ENCODE results near the gene SNAPC5. TPM values are rescaled to one million over a fixed set of nuclear protein-coding genes. Genes with fewer than 3 reads are reported as not detected.
"Not testable (repeated sequence)": the region's sequence is repeated elsewhere in the genome, so short reads cannot be mapped to it uniquely, and the experiment has no call there.

SNAPC5 gene, protein sequence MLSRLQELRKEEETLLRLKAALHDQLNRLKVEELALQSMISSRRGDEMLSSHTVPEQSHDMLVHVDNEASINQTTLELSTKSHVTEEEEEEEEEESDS
- total RNA-seq, result 27.1 and 42.3 TPM in 2 replicates

DNA sequence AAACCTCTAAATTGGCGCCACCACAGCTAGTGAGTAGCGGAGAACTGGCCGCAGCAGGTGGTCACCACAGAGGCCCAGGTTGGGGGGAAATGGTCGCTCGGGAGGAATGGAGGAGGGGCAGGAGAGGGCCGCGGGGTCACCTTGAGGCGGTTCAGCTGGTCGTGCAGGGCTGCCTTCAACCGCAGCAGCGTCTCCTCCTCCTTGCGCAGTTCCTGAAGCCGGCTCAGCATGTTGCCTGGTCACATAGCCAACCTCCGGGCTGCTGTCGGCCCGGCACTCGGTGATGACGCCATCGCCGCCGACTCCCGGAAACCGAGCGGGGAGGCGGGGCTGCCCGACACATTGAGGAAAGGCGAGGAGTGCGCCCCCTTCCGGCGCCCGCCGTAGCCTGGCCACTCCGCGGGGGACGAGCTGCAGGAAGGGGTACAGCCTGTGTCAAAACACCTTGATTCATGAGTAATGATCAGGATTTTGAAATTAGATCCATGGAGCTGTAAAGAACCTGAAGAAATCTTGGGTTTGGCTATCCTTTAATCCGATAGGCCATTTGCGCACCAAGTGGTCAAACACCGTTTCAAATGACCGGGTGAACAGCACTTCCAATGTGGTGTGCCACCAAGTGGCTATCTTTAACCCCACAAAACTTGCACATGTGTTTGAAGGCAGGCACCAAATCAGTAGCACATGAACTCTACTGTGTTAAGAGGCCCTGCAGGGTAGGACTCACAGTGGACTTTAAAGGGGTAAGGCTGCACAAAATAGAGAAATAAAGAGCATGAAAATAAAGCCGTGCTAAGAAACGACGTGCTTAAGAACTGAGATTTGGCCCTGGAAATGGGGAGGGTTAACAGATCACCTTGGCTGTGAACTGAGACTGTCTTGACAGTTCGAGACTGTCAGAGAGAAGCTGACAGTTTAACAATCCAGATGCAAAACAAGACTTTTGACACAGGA is at the start of gene SNAPC5:
Gene SNAPC5, minus strand, starts transcription at position 261 of the 954 bp plus-strand sequence. Its CDS starts 31 bp downstream, at position 230.
- DNase-seq (ENCODE audit: low read depth), result peak; percentile 79

DNA sequence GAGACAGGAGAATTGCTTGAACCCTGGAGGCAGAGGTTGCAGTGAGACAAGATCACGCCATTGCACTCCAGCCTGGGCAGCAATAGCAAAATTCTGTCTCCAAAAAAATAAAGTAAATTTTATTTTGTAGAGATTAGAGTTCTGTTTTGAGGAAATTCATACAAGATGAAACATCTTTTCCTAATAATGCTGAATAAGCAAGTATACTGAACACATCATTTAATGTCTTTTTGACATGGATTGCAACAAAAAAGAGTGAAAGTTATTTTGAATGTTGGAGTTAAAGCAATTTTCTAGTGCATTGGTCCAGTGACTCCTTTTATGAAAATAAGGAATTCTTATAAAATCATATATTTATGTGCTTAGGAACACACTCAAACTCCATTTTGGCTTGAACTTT is 47.7 kb upstream of the SNAPC5 start:
- no peak for DNase-seq (ENCODE audit: low read depth)

DNA sequence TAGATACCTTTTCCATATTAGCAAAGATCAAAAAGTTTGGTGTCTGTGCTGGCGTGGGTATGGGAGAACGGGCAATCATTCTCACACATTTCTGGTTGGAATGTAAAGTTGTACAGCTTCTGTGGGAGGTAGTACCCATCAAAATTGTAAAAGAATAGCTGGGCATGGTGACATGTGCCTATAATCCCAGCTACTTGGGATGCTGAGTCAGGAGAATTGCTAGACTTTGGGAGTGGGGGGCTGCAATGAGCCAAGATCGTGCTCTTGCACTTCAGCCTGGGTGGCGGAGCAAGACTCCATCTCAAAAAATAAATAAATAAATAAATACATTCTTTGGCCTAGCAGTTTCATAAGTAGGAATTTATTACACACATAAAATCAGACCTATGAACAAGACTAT is 45.3 kb upstream of the SNAPC5 start:
- no peak for DNase-seq (ENCODE audit: low read depth)

DNA sequence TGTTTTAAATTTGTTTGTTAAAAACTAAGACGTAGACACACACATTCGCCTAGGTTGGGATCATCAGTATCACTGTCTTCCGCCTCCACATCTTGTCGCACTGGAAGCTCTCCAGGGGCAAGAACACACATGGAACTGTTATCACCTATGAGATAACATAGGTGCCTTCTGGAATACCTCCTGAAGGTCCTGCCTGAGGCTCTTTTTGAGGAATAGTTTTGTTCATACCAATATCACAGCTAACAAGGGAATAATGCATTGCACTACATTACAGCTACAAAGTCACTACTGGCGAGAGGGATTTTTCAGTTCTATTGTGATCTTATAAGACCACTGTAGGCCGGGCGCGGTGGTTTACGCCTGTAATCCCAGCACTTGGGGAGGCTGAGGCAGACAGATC is 37.5 kb upstream of the SNAPC5 start:
- no peak for DNase-seq (ENCODE audit: low read depth)

DNA sequence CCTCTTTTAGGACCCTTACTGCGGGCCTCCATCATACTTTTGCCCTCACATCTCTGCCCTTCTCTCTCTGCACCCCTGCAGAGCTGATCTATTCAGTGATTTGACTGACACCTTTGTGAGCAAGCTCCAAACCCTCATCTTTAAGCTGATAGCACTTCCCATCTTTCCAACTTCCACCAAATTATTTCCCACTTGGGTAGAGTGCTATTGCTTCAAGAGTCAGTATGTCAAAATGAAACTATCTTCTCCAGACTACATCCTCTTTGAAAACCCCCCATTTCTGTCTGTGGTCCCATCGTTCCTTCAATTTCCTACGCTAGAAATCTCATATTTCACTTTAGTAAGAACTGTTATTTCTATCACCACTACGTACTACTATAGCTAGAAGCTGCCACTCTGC is 27.3 kb upstream of the SNAPC5 start:
- DNase-seq (ENCODE audit: low read depth), result no peak

DNA sequence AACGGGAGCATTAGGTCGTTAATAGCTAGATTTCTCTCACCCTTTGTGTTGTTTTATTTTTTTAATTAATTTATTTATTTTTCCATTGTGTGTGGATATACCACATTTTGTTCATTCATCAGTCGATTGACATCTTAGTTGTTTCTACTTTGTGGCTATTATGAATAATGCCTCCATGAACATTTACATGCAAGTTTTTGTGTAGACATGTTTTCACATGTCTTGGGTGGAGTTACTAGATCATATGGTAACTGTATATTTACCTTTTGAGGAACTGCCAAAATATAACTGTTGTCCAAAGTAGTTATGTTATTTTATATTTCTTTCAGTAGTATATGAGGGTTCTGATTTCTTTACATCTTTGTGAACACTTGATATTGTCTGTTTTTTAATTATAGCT is 26.4 kb upstream of the SNAPC5 start:
- DNase-seq (ENCODE audit: low read depth), result no peak

DNA sequence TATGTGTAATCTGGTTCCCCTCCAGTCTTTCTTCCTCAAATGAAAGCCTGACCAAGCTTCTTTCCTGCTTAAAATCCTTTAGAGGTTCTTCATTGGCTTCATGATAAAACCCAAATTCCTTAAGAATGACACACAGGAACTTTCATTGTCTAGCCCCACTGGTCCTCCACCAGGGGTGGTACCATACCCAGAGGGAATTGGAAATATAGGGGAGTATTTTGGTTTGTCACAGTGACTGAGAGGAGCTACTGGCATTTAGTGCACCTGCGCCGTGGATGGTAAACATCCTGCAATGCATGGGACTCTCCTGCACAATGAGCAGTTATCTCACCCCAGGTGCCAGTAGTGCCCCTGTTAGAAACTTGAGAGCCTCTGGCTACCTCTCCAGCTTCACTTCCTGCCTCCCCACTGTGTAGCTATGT is 18.4 kb upstream of the SNAPC5 start:
- DNase-seq (ENCODE audit: low read depth), result no peak

DNA sequence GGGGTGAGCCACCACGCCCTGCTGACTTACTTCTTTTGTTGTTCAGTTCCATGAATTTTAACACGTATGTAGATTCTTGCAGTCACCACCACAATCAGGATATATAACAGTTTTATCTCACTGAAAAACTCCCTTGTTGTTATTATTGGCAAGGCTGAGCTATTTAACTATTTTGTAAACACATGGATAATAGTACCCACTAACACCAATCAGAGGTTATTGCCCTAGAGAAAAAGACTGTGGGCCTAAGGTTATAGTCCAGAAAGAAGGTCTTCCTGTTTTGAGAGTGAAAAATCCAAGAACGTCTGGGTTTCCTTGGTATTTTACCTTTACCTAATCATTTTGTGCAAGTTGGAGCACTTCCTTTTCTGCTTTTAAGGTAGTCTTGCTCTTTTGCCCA is 17.0 kb upstream of the SNAPC5 start:
- no peak for DNase-seq (ENCODE audit: low read depth)

DNA sequence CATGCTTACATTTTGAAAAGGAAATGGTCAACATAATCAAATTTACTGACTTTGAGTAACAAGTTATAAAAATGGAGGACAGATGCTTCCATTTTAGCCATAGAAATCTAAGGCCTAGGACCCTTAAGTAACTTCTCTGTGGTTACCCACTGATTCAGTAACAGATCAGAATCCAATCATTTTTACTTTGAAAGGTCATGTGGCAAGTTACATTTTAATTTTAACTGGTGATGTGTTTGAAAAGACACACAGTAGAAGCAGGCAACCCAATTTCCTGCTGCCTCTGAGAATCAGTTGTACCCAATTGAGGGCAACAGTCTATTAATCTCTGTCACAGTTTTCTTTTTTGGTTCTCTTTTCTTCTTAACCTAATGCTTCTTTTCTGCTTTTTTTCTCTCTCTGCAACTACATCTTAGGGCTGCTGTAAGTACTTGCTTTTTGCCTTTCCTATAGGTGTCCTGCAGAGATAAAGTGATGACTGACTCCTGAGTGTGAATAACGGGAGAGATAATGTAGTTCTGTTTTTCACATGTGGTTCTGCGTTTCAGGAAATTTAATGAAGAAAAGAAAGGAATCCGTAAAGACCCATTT is 10.8 kb upstream of the SNAPC5 start:
- peak; percentile 69 for DNase-seq (ENCODE audit: low read depth)

DNA sequence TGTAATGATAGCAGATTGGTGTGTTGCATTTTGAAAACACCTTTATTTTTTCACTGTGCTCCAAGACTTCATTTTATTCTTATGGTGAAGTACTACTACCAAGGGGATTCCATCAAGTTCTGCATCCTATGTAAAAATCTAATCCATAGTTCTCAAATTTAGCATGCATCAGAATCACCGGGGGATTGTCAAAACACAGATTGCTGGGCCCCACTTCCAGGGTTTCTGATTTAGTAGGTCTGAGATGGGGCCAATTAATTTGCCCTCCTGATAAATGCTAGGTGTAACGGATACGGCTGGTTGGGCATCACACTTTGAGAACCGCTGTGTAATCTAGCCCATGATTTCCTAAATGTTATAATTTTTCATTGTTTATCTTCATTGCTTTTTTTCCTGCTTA is 8.3 kb upstream of the SNAPC5 start:
- DNase-seq (ENCODE audit: low read depth), result no peak

DNA sequence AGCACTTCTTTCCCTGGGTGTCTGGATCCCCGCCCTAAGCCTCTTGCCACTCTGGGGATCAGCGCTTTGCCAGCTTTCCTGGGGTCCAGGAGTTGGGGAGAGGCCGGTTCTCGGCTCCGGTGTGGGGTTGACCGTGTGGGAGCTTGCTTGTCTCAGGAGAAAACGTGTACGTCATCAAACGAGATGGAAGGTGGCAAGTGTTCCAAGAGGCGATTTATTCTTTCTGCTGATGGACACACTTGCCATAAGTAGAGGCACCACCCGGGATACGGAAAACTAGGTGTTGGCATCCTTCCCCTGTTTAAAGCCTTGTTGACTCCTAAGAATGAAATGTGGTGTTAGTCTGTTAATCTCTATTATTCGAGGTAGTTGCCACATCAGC is 7.9 kb upstream of the SNAPC5 start:
- DNase-seq (ENCODE audit: low read depth), result peak; percentile 40

DNA sequence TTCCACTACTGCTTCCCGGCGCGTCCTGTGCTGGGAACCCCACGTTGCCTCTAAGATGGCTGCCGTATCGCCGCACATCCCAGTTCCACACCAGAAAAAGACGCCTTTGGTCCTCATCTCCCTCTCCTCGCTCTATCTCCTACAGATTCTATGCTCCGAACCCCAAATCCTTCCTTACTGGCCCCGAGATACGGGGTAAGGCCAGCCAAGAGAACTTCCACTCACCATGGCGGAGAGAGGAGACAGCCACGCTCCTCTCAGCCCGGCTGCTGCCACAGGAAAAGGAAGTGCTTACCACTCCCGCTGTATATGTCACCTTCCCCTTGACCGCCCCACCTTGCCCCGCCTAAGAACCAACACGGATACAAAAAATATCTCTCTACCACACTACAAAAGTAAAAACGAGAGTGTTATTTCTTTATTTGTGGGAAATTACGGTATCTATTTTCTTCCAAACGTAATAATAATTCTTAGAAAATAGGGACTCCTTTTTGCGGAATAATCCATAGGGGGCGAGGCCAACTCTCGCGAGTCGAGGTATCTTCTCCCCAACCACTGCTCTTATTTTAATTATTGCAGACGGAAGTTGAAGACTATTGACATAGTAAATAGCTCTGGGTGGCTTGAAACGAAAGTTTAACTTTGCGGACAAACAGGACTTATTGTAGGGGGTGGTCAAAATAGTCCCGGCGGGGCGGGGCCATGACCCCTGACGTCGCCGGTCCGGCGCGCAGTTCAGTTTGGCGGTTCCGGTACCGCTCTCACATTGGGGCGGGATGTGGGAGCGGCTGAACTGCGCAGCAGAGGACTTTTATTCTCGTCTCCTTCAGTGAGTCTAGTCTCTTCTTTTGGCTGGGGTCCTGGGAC is 7.2 kb upstream of the SNAPC5 start, which contains the start of the genes RPL4 and ZWILCH:
Gene RPL4, minus strand, starts transcription at position 293 of the 867 bp plus-strand sequence. Its CDS starts 65 bp downstream, at position 228.
Gene ZWILCH, plus strand, starts transcription at position 764 of the 867 bp plus-strand sequence. Its CDS starts 13 bp downstream, at position 777.
- peak; percentile 95 for DNase-seq (ENCODE audit: low read depth)

DNA sequence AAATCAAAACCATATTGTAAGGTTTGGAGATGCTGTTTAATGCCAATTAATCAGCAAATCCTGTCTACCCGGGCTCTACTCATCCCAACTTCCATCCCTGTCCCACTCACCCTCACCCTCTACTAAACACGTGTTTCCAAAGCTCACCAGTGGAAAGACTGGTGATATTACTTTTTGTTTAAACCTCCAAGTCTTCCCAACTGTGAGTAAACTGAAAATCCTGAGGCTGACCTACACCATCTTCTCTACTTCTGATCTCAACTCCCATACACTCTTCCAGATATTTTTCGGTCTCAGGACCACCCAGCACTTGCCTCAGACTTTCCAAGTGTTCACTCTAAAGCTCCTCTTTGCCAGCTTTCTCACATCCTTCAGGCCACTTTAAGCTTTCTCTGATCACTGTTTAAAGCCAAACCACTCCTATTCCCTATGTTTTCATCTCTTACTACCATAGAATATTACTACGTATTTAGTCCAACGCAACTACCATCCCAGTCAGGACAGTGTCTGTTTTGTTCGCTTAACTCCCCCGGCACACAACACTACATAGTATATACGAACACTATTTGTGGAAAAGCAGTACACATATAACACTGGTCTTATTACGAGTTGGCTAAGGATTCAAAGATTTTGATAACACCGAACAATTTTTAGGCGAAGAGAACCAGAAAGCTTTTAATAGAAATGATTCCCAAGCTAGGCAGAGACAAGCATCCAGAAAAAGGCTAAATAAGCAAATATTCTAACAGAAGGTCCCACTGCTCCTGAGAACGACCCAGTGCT is 6.4 kb upstream of the SNAPC5 start:
- DNase-seq (ENCODE audit: low read depth), result no peak

DNA sequence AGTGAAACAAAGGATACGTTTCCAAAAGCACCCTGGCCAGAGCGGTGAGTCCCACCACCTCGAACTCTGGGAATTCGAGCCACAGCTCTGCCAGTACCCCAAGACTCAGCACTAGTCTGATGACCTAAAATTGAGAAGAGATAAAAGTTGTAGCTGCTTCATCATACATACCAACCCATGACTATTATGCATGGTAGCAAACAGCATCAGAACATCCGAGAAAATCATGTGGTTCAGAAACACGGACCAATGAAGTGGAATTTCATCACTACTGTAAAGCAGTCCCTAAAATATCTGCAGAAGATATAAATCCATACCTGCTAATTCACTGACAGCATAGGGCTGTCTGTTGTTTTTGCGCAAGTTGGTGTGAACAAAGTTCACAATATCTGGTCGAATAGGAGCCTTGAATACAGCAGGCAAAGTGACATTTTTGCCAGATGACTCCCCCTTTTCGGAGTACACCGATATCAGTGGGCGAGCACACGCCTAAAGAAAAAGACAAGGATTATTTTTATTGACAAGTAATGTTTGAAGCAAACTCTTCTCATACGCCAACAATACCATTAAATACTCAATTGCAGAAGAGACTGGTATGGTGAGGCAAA is 5.6 kb upstream of the SNAPC5 start:
- DNase-seq (ENCODE audit: low read depth), result not testable (repeated sequence)

DNA sequence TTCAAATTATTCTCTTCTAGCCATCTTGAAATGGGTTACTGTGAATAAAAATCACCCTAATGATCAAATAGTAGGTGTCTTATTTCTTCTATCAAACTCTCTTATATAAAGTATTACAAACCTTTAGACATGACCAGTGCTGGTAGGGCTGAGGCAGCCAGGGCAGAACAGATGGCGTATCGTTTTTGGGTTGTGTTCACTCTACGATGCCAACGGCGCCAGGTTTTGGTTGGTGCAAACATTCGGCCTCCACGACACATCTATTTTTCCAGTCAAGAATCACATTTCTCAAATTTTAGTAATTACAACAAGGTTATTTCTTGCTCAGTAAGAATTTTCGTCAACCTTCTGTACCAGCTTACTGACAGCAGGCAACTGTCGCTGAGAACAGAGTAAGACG is 4.9 kb upstream of the SNAPC5 start:
- DNase-seq (ENCODE audit: low read depth), result no peak

DNA sequence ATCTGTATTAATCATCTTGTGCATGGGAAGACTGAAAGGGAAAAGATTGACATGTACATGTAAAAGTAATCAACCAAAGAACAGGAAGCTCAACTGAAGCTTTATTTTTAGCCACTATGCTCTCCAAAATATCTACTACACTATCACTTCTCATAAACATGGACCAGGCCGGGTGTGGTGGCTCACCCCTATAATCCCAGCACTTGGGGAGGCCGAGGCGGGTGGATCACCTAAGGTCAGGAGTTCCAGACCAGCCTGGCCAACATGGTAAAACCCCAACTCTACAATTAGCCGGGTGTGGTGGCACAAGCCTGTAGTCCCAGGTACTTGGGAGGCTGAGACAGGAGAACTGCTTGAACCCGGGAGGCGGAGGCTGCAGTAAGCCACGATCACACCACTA is 2.8 kb upstream of the SNAPC5 start:
- DNase-seq (ENCODE audit: low read depth), result not testable (repeated sequence)

DNA sequence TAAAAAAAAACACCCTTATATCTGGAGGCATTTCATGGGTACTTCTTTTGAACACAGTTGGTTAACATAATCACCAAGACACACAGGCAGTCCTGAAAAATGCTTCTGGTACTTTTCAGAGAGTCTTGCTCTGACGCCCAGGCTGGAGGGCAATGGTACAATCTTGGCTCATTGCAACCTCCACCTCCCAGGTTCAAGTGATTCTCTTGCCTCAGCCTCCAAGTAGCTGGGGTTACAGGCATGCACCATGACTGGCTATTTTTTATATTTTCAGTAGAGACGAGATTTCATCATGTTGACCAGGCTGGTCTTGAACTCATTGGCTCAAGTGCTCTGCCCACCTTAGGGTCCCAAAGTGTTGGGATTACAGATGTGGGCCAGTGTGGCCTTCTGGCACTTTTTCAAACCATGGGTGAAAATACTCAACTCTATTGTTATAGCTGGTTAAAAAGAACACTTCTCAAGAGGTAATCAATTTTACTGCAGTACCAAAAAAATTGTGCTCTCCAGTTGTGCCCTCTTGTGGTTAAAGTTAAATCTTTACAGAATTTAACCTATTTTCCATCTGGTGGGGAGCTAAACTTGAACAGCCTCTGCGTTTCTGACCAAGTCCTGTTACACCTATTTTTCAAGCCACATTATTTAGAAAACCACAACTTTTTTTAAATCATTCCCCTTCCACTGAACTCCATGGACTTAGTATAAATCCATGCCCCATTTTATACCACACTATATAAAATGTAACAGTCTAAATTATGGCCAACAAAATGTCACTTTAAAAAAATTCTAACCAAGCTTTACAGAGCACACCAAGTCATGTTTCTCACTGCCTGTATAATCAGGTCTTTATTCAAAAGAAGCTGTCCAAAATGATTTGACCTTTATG is 1.2 kb upstream of the SNAPC5 start:
- DNase-seq (ENCODE audit: low read depth), result peak; percentile 40

DNA sequence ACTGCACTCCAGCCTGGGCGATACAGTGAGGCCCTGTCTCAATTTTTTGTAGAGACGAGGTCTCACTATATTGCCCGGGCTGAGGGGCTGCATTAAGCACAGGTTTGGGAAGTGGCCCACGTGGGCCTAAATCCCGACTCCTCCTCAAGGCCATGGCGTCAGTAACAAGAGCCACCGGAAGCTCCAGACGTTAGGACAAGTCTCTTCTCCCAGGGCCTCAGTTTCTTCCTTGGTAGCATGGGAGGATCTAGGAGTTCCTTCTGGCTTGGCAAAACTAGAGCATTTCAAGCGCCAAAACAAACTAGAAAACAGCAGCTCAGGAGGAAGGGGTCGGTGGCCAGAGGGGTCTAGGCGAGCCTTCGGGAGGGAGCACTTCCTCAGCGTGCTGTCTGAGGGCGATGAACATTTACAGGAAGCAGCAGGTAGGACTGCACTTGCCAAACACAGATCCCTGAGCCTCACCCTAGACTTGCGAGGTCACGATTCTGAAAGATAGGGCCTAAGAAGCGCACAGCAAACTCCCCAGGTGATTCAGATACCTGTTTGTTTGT is 536 bp downstream of the SNAPC5 start:
- no peak for DNase-seq (ENCODE audit: low read depth)

DNA sequence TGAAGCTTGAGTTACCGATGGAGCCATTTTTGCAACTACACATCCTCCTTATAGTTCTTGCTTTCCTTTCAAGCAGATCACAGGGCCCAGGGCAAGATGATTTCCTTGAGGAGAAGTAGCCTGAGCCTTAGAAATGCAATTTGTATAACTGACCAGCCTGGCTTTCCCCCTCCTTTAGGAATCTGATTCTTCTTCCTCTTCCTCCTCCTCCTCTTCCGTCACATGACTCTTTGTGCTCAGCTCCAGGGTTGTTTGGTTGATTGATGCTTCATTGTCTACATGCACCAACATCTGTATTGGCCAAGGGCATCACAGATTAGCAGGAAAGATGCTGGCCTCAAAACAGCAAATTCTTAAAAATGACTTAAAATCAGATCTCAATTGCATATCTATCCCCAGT is 3.3 kb downstream of the SNAPC5 start:
- no peak for DNase-seq (ENCODE audit: low read depth)
